ENCODE results near the gene COL12A1. TPM values are rescaled to one million over a fixed set of nuclear protein-coding genes. Genes with fewer than 3 reads are reported as not detected.
A peak's percentile ranks its signal among the peaks of the same experiment; 100 is the strongest.

Gene COL12A1
- total and polyA plus RNA-seq, 9 of the 15 experiments (the other 6 are each of a cell fraction or from before 2014, with no cell fraction given): 0.11 TPM; not detected in 8

- Histone ChIP-seq H3K9ac (ENCODE audit: insufficient read depth in 1 of 2, low read depth in 2 of 2, low read length in 2 of 2) (no peak overlapping the region), H3K4me2 (ENCODE audit: insufficient read depth, low read length) (no peak overlapping the region), H3K27ac (ENCODE audit: extremely low read depth, low read depth, low read length) (no peak overlapping the region), H3K4me3 (no peak overlapping the region), H4K20me1 (replicated peaks; ENCODE audit: control insufficient read depth, insufficient read depth, low read length) (0 out of 2 replicates have a peak, but pooled peaks cover 4% of the 10 kb centered on the region), H3K9me1 (ENCODE audit: control insufficient read depth, insufficient read depth, low read length) (no peaks in the 10 kb centered on the region), H3K27me3 (ENCODE audit: control insufficient read depth in 2 of 2, insufficient read depth in 2 of 2, low read length in 2 of 2) (peaks cover 21 to 45% of the 10 kb centered on the region in 2 experiments; a peak in 4 of 5 replicates), H3K4me1 (replicated peaks in 1 of 2; ENCODE audit: control insufficient read depth in 2 of 2, insufficient read depth in 2 of 2, low read length in 2 of 2) (peaks cover 0 to 10% of the 10 kb centered on the region in 2 experiments; a peak in 1 of 5 replicates), H3K9me3 (replicated peaks; ENCODE audit: control insufficient read depth, insufficient read depth, low read depth, low read length) (no peaks in the 10 kb centered on the region), H2AFZ (ENCODE audit: low read depth, low read length) (no peak overlapping the region), H3K79me2 (ENCODE audit: control insufficient read depth, insufficient read depth, low read length) (no peaks in the 10 kb centered on the region), H3K36me3 (ENCODE audit: control insufficient read depth, insufficient read depth, low read length) (no peaks in the 10 kb centered on the region)
- in situ Hi-C loops (cut with MboI): no loop called here
- ATAC-seq (peak; percentile 94), FAIRE-seq (peak; percentile 91), DNase-seq (ENCODE audit: extremely low read depth in 1 of 4, low spot score in 3 of 4) (peak; percentile 63 to 81 (median 70))
- POLR2A ChIA-PET: interaction anchor here (0.7 kb wide), 1 partner anchor 14 kb away, joined by 3 read pairs; no protein-coding TSS in a partner anchor
- CTCF ChIA-PET (ENCODE audit: low intra/inter-chr PET ratio): interaction anchor here (0.6 to 1.5 kb wide), 4 partner anchors 318 to 1469 kb away, joined by 3 to 12 read pairs (median 6); no protein-coding TSS in a partner anchor
- BruUV-seq (replicated peaks): no TSS peak
- intact Hi-C loops (cut with micrococcal nuclease): loop anchor here (1.0 to 5.0 kb wide), 6 partner anchors 318 to 1533 kb away; no protein-coding TSS in a partner anchor
- 3% methylated on average over 32 of the region's 33 CpGs for WGBS (ENCODE audit: insufficient coverage, low coverage, missing lambda C conversion rate)
- no peak for TF ChIP-seq ZNF197 (CRISPR knock-in tag; IDR thresholded peaks at IDR 0.05; ENCODE audit: low read depth)
- TF ChIP-seq RFX7 (CRISPR knock-in tag; IDR thresholded peaks at IDR 0.05): no peak
- TF ChIP-seq SMC3 (conservative IDR thresholded peaks at IDR 0.05; ENCODE audit: insufficient read depth, low read depth, low read length): peak; percentile 71; the same call in 1 of the 2 replicates
- TF ChIP-seq TGIF2 (CRISPR knock-in tag; IDR thresholded peaks at IDR 0.05): no peak
- no peak for TF ChIP-seq NR2C2 (CRISPR knock-in tag; IDR thresholded peaks at IDR 0.05)
- TF ChIP-seq NR2C2 (tag; IDR thresholded peaks at IDR 0.05): peak; percentile 79
- TF ChIP-seq HDAC1 (IDR thresholded peaks at IDR 0.05): no peak
- no peak for TF ChIP-seq HDGF (IDR thresholded peaks at IDR 0.05)
- peak; percentile 24; the same call in 1 of the 2 replicates for TF ChIP-seq STAG1 (CRISPR knock-in tag; IDR thresholded peaks at IDR 0.05; ENCODE audit: borderline replicate concordance)
- no peak for TF ChIP-seq CHD2 (IDR thresholded peaks at IDR 0.05; ENCODE audit: low read depth, low read length)
- no peak for TF ChIP-seq ZNF140 (CRISPR knock-in tag; IDR thresholded peaks at IDR 0.05)
- no peak for TF ChIP-seq HDAC6 (IDR thresholded peaks at IDR 0.05; ENCODE audit: low read depth, low read length)
- 0 out of 2 replicates have a peak, but pooled peaks have one; percentile 32 for TF ChIP-seq NR2C1 (IDR thresholded peaks at IDR 0.05)
- TF ChIP-seq NR2C1 (tag; IDR thresholded peaks at IDR 0.05): peak; percentile 58; the same call in 1 of the 2 replicates
- peak; percentile 33; the same call in 1 of the 2 replicates for TF ChIP-seq HMBOX1 (IDR thresholded peaks at IDR 0.05)
- TF ChIP-seq CTCF (IDR thresholded peaks at IDR 0.05 in 2 of 3, conservative IDR thresholded peaks at IDR 0.05 in 1 of 3; ENCODE audit: insufficient read depth in 2 of 3, low read depth in 1 of 3, low read length in 3 of 3): peak; percentile 82 to 91 (median 90)
- 0 out of 2 replicates have a peak, but pooled peaks have one; percentile 12 for TF ChIP-seq XRCC5 (IDR thresholded peaks at IDR 0.05; ENCODE audit: low read depth, low read length)
- TF ChIP-seq LEF1 (IDR thresholded peaks at IDR 0.05): no peak
These were observed 2.7 kb upstream of the COL12A1 start for GRCh38 chr6:75208298-75209183.

Data from K562 (cell line).